GM18520 (cell line): ENCODE data around the gene GFM1.
"Not testable (repeated sequence)": the region's sequence is repeated elsewhere in the genome, so short reads cannot be mapped to it uniquely, and the experiment has no call there.

Source experiments
- ATAC-seq: cut with Tn5 transposase; IDR thresholded peaks from one replicate; pipeline ENCODE4 v1.9.1; 2021; ENCODE audit not compliant: unreplicated experiment

The GFM1 gene

DNA sequence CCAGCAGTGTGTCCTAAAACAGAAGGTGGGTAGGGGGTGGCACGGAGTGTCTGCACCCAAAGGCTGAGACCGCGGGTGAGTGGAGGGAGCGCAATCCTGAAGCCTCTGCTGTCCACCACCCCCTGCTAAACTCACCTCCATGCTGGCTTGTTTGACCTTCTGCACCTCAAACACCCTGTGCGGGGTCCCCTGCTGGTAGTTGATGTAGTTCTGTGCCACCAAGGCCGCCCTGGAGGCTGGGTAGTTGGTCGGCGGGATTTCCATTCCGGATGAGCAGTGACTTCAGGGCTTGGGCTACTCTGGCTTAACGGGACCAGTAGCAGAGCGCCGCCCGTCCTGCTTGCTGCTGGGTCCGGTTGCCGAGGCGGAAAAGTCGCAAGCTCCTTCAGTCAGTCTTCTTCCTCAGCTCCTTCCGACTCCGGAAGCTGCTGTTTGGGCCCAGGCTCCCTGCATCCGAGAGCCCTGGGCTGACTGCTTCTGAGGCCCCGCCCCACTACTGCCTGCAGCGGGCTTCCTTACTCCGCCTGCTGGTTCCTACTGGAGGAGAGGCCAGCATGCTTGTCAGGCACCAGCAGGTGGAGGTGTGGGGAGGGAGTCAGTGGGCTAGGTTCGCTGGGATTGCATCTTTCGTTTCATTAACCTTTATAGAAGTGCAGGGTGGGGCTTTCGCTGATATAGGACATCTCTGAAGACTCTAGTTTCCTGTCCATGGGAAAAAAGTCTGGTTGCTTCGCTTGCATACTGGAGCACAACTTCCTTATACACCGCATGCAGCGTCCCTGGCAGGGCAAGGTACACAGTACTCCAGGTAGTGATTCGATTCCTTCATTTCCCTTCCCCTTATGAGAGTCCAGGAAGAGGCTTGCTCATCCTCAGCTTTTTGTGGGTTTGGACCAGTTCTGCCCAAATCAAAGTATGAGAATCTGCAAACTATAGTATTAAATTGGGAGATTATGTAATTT lies 28.2 kb downstream of the GFM1 start, which contains the start of gene LXN:
Gene LXN (minus strand): TSS at position 434 of the 962 bp plus-strand sequence. CDS start 170 bp downstream, at position 264.
- ATAC-seq, result peak; percentile 98

DNA sequence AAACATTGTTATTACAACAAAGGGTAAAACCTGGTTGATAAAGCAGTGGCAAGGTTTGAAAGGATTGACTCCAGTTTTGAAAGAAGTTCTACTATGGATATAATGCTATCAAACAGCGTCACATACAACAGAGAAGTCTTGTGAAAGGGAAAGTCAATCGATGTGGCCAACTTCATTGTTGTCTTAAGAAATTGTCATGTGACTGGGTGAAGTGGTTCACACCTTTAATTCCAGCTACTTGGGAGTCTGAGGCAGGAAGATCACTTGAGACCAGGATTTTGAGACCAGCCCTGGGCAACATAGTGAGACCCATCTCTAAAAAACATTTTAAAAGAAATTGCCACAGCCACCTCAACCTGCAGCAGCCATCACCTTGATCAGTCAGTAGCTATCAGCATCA lies 34.4 kb downstream of the GFM1 start:
- no peak for ATAC-seq

DNA sequence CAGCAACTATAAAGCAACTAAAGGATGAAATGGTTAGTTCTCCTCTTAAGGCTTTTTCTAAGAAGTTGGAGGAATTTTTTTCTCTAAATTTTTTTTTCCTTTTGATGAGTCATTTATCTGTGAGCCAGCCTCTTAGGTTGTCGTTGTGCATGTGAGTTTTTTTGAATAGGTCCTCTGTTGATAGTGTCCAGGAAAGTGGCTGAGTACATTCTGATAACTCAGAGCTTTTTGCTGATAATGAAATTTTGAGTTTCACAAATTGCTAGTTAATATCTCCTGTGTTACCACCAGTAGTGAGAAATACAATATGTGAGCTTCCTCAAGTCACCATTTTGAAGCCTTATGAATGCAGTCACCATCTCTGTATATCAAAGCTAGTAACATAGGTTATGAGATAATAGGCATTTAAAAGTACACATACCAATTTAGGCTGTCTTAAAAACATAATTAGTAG lies 35.2 kb downstream of the GFM1 start:
- ATAC-seq, result no peak

DNA sequence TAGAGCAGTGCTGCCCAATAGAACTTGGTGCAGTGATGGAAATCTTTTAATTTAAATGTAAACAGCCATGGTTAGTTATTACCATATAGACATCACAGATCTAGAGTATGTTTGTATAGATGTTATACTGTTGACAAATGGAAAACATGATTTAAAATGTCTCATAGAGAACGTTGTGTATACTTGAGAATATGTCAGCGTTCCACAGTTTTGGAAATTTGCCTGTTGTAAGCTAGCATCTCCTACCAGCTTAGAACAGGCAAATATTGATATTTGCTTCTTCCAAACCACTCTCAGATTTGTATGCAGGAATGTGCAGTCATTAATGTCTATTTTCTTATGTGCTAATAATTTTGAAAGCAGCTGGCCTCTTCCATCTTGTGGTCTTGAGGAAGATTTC lies 36.5 kb downstream of the GFM1 start:
- no peak for ATAC-seq

DNA sequence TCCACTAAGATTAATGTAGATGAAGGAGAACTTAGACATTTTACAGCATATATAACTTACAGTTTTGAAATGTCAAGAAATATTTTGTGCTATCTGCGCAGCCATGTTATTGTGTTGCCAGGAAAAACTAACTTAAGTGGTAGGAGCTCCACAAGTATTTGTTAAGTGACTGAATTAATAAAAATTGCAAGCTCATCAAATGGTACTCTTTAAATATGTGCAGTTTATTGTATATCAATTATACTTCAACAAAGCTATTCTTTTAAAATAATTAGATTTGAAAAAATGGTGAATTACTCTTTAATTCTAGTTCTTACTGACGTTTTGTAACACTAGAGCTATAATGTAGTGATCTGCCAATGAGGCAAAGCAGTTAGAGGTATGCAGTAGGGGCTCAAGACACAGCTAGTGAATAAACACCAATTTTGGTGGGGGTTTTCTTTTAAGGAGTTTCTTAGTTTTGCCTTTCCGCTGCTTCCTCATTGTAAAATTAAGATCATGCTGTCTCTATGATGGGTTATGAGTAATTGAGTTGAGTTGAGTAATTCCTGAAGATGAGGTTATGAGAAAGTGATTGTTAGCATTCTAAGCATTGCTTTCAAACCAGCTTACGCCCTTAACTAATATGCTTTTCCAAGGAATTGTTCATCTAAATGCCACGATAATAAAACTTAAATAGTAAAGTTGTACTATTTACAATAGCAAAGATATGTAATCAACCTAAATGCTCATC lies 39.1 kb downstream of the GFM1 start:
- no peak for ATAC-seq

DNA sequence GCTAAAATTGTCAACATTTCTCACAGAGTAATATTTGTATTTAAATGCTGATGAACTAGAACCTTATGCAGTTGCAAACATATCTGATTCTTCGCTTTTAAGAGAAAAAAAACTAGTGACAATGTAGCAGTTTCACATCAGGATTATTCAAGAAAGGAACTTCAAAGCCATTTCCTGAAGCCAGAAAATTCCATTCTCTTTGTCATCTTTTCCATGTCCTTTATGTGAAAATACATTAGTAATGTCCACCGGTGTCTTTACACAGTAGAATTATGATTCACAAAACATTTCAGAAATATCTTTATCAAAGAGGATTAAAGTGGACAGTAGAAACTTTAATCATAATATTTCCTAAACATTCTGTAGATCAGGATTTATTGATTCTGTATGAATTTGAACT lies 40.8 kb downstream of the GFM1 start:
- ATAC-seq, result no peak

DNA sequence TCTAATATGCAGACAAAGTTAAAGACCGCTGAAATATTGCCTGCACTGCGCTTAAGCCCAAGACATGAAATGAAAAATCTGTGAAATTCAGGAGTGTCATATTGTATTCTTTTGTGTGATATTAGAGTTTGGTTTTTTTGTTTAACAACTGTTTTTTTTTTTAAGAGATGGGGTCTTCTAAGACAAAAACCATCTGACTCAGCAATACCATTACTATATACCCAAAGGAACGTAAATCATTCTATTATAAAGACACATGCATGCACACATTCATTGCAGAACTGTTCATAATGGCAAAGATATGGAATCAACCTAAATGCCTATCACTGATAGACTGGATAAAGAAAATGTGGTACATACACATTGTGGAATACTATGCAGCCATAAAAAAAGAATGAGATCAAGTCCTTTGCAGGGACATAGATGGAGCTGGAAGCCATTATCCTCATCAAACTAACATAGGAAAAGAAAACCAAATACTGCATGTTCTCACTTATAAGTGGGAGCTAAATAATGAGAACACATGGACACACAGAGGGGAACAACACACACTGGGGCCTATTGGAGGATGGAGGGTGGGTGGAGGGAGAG lies 49.6 kb downstream of the GFM1 start:
- ATAC-seq, result not testable (repeated sequence)

DNA sequence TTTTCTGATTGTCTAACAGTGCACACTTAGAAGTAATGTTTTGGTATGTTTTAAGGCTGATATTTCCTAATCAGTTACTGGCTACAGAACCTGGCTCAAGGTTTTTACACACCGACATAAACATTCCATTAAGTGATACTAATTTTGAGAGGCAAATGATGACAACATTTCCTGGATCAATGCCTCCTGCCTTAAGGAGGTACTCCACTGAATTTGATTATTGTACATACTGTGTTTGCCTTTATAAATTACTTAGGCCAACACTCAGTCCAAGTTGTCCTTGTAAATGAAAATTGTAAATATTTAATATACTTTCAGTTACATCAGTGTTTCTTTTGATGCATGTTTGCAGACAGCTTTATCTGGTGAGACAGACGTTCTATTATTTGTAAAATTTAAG lies 52.3 kb downstream of the GFM1 start:
- ATAC-seq, result no peak

DNA sequence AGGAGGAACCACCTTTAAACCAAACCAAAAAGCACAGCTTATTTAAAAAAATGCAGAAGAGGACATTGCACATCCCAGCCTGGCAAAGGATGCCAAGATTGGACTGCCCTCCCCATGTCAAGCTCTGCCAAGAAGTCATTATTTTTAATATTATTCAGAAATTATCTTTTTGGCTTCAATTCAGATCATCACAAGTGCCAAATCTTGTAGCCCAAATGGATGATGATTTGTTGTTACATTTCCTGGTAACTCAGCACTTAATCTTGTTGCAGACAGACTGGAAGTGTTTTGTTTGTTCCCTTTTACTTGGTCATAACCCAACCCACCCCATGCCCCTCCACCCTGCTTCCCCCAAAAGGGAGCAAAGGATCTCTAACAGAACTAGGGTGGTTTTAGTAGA lies 56.2 kb downstream of the GFM1 start:
- ATAC-seq, result no peak

DNA sequence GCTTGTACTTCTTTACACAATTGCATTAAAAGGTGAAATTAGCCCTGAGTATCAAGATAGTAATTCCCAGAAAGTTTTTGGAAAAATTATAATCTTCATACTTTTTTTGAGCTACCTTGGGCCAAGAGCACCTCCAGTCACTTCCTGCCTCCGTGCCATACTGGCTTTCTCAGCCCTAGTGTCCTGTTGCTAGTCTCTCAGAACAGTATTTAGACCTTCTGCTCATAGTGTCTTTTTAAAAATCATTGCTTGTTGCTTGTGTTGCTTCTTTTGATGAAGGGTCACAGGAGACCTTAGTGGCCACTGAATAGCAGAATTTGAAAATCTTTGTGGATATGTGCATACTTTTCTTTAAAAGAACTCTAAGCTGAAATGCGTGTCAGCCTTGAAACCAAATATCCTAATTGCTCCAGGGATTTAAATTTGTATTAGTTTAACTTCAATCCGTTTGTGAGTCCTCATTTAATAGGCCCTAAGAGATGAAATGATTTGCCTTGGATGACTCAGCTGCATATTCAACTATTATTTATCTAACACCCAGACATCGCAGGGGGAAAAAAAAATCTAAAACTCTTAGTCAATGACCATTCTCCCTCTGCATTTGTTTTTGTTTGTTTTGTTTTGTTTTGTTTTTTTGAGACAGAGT lies 57.2 kb downstream of the GFM1 start:
- ATAC-seq, result no peak

DNA sequence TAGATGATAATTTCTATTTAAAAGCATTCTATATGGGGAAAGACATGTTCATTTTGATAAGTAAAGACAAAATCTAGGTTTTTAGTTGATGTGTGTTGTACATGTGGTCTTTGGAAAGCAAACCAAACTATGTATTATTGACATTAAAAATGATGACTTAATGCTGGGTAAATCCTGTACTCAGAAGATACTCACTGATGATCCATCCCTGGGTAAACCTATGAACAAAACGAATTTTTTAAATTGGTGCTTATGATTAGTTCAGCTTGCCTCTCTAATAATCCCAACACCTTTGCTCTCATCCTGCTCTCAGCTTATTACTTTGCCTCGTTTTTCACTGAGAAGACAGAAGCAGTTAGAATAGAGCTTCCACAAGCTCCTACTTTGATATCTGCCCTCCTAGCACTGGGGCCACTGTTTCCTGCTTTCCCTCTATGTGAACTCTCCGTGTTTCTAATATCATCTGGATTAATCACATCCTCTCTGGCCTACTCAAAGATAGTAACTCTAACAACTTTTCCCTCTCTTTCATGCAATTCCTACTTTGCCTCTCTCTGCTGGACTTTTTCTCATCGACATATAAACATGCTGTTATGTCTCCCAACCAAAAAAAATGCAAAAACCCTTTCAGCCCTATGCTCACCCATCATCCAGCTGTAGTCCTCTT lies 58.6 kb downstream of the GFM1 start:
- no peak for ATAC-seq

DNA sequence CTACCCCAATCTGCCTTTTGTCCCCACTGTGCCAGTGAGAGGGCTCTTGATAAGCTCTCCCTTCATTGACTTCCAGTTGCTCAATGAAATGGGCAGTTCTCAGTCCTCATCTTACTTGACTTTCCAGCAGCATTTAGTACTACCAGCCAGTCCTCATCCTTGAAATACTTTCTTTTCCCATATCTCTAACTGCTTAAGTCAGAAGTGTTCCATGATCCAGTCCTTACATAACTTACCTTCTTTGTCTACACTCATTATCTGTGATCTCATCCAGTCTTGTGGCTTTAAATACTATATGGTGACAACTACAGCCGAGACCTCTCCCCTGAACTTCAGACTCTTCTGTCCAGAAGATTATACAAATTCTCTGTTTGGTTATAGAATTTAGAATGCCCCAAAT lies 59.2 kb downstream of the GFM1 start:
- no peak for ATAC-seq

DNA sequence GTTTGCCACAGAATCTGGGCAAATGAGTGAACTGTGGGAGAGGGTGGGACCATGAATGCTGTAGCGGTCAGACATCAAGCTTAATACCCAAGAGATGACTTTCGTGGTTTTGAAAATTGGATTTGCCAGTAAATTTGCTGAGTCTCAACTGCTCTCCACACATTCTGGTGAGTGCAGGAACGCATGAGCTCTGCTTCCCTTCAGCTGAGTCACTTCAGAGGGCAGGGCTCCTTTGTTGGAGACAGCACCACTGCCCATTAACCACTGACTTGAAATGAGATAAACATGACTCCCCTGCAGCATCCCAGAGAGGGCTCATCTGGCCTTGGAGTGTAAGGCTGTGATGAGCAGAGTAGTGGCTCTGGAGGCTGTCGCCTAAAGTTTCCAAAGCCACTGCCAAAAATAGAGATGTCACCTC lies 65.3 kb downstream of the GFM1 start:
- ATAC-seq, result no peak

DNA sequence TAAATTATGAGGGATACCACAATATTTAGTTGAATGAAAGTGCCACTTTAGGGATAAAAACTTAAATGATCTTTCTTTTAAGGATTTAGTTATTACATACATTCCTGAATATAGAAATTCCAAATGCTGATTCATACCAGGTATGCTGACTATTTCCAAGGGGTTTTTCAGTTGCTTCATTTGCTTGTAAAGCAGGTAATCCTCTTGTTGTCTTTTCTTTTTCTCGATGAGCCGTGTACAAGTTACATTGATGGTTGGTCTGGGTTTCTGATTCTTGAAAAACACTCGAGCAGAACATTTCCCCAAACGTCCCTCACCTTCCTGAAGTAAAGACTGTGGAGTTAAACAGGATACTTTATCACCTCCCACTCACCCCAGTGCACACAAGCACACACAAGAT lies 66.3 kb downstream of the GFM1 start:
- ATAC-seq, result no peak

DNA sequence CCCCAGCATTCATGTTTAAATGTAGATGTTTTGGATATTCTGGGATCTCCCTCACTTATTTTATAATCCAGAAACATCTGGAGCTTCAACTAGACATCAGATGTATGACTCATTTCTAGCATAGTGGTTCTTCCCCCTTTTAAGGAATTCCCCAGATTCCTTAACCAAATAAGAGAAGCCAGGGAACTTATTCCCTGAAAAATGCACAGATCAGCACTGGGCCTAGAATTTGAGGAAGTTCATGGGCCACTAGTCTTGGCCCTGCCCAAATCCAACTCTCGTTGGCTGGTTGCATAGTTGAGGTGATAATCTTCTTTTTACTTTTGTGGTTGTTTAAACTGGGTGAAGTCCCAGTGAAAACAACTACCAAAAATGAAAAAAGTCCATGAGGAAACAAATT lies 67.6 kb downstream of the GFM1 start:
- no peak for ATAC-seq

DNA sequence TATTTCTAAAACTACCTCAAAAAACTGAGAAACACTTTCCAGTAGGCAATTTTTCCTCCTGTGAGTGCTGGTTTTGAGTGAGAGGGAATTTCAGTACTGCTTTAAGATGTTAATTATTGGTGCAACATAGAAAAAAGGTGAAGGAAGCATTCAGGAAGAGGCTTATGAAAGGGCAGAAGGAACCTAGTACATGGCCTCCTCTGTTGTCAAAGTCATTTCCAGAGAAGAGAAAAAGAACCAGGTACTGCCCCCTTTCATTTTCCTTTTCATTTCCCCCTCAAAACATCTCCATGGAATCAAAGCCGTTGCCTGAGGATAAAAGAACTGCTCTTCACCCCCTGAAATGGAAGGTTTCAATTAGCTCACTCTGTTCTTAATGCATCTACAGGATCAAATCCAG lies 68.1 kb downstream of the GFM1 start:
- ATAC-seq, result no peak

DNA sequence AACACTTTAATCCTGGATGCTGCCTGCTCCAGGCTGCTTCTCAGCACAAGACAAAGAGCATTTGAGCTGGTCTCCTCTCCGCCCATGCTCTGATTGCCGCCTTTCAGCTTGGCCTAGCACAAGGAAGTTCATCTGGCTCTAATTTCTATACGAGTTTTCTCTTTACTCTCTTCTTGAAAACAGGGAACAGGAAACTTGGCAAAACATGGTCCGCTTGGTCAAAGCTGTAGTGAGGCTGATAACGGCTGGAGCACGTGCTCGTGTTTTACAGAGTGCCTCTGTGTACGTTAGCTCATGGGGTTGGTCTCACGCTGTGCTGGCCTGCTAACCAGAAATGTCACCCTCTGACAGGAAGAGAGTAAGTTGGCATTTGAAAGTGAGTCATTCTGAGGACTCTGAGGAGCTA lies 68.8 kb downstream of the GFM1 start:
- ATAC-seq, result no peak

DNA sequence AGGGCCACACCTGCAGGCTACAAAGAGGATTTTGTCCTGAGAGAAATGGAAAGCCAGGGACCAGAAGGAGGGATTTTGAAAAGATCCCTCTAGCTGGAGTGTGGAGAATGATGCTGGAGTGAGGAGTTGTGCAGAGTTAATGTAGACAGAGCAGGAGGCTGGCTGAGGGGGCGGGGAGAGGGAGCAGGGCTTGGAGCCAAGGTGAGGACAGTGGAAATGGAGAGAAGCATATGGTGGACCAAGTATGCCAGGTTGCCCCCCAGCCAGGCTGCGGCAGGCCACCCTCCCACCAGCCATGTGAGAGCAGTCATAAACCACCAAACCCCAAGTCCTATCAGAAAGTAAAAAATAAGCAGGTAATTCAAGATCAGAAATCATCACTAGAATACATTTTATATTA lies 73.2 kb downstream of the GFM1 start:
- no peak for ATAC-seq

DNA sequence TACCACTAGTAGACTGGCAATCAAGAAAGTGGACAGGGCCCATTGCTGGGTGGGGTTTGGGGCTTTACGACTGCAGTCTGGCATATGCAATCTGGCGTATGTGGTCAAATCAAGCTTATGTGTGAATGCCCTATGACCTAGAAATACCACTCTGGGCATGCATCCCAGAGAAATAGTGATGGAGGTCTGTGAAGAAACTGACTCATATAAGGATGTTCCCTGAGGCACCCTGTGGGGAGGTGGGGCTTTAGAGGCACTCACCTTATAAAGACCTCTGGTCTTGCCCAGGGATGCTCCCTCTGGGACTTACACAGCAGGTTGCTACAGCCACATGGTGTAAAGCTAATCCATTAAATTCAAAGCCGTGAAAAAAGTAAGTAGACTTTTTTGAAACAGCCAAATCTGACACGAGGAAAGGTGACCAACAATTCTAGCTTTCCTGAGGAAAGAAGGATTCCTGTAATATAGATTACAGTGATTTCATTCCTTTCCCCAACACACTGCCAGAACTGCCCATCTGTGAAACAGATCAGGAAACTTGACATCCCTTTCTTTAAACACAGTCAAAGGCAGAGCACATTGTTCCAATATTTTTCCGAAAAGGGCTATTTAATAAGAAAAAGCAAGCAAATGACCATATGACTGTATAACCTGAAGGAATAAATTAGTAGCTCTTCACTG lies 74.3 kb downstream of the GFM1 start:
- no peak for ATAC-seq

DNA sequence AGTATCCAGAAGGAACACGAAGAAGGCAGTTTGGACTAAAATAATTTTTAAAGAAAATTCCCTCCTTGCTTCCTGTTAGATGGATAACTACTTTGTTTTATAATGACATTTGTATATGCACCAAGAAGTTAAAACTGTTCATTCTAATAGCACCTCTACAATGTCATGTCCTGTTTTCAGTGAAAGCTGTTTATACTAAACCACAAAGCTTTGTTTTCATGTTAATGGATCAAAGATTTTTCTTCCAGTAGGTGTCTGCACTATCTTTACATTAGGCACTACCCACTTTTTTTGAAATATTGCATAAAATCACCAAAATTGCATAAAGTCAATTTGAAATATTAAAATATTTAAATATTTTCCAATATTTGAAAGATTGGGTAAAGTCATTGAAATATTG lies 77.8 kb downstream of the GFM1 start:
- ATAC-seq, result no peak
